Lower leg skin (tissue), 3 donors: Measurements from ENCODE around the gene CDR2.

Source experiments
- POLR2A ChIP-seq, 2 donors: fragments of 450-650 bp; IDR thresholded peaks; one replicate each; pipeline ENCODE4 v1.6.1; 2016 to 2017; ENCODE audit warnings: antibody characterized with exemption in 2 of 2, mild to moderate bottlenecking in 1 of 2, moderate library complexity in 1 of 2
- TF ChIP-seq, protein P1 (sequence below), 3 donors: fragments of 450-650 bp; IDR thresholded peaks; one replicate each; pipeline ENCODE4 v1.5.1; 2016; ENCODE audit warnings: antibody characterized with exemption in 3 of 3, mild to moderate bottlenecking in 3 of 3, moderate library complexity in 2 of 3

- TF ChIP-seq, protein P1, sequence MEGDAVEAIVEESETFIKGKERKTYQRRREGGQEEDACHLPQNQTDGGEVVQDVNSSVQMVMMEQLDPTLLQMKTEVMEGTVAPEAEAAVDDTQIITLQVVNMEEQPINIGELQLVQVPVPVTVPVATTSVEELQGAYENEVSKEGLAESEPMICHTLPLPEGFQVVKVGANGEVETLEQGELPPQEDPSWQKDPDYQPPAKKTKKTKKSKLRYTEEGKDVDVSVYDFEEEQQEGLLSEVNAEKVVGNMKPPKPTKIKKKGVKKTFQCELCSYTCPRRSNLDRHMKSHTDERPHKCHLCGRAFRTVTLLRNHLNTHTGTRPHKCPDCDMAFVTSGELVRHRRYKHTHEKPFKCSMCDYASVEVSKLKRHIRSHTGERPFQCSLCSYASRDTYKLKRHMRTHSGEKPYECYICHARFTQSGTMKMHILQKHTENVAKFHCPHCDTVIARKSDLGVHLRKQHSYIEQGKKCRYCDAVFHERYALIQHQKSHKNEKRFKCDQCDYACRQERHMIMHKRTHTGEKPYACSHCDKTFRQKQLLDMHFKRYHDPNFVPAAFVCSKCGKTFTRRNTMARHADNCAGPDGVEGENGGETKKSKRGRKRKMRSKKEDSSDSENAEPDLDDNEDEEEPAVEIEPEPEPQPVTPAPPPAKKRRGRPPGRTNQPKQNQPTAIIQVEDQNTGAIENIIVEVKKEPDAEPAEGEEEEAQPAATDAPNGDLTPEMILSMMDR (IDR thresholded peaks at IDR 0.05) = no peak
- no peak for TF ChIP-seq POLR2A (IDR thresholded peaks at IDR 0.05)
Measured at GRCh38 chr16:22419908-22420307, 45.5 kb upstream of the CDR2 start.
